NT2/D1 (cell line): ENCODE data around the gene SLC9C2.
"Not testable (repeated sequence)": the region's sequence is repeated elsewhere in the genome, so short reads cannot be mapped to it uniquely, and the experiment has no call there.

Experiments used
- YY1 ChIP-seq: IDR thresholded peaks from 2 replicates; pipeline ENCODE4 v1.6.1; 2011; ENCODE audit not compliant: insufficient read length, insufficient read depth
- ZNF274 ChIP-seq: IDR thresholded peaks from 2 replicates; pipeline ENCODE4 v1.6.1; 2011; ENCODE audit warnings: mild to moderate bottlenecking, low read depth, low read length

DNA sequence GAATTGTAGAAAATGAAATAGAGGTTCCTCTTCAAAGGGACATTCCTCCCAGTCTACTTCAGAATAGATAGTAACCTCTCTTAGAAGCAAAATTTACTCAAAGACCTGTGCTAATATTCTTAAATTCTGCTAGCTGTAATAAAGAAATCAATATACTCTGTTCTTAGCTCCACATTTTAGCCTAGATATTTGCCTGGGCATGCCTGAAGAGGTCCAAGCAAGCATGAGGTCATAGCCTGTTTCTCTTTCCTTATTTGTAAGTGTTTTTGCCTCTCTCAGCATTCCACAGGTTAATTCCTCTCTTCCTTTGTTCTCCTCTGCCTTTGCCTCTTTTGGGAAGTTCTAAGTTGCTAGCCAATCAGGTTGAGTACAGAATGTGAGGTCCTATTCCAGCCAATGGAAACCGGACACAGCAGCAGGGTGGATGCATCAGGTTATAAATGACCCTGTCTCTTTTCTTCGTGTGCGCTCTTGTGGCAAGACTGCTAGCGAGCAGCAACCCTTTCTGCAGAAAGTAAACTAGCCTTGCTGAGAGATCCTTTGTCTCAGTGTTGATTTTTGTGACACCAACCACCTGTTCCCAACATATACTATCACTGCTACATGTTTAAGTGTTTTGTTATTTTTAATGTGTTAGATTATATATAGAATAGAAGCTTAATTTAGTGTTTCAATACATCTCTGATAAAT, 39.7 kb upstream of the SLC9C2 start:
- TF ChIP-seq YY1, ZNF274: not testable (repeated sequence)
